ENCODE results near the gene CAPG.
"Not testable (repeated sequence)": the region's sequence is repeated elsewhere in the genome, so short reads cannot be mapped to it uniquely, and the experiment has no call there.

Gene CAPG

DNA sequence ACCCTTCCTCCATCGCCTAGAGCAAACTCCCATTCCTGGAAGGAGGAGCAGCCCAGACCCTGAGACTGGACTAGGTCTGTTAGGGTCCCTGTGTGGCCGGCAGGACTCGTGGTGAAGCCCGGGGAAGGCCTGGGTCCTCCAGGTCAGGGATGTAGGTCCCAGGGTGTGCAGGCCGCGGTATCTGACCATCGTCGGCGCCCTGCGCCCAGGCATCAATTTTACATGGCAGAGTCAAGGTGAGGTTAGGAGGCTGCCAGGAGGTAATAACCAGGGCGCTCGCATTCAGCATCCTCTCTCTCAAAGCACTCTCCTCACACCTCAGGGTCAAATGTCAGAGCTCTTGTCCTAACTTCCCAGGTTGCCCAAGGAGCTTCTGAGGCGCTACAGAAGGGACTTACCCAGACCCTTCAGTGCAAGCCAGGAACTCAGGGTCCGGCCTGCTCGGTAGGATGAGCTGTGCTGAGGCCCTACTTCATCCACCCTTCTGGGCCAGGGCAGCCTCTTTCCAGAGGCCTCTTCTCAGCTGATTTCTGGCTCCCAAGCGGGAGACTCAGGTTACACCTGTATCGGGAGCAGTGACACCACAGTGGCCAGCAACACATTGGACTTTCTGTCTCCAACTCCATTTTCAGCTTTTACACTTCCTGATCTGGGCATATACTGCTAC, 9.0 kb upstream of the CAPG start:
- DNase-seq = no peak

DNA sequence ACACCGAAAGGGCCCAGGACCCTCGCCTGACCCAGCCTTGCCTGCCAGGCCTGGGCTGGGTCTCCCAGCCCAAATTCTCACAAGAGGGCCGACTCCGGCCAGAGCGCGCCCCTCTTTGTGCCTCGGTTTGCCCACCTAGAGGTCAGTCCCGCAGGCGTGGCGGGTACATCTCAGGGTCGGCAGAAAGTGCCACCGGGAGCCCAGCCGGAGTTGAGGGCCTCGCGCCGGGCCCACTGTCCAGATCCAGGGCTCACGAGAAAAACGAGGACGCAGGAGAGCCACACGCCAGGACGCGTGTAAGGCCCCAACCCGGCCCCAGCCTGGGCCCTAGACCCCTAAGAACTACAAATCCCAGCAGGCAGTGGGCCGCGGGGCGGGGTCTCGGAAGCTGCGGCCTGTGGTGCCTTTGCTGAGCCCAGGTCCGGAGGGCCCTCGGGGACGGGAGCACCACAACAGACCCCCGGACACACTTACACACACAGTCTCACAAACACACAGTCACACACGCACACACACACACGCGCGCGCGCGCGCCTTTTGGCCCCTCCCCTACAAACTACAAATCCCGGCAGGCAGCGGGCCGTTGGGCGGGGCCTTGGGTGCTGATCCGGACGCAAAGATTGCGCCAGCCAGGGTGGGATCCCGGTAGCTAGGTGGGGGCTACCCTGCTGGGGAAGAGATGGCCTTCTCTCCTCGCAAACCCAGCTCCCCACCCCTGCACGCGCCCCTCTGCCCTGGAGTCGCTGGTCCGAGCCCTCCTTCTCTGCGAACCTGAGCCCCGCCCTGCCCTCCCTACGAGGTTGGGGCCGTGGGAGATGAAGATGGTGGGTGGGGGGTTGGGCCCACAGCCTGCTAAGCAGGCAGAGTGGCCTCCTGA, 8.2 kb upstream of the CAPG start, which contains the start of gene SH2D6:
SH2D6 (plus strand) TSS at position 583 of the 877 bp plus-strand sequence. CDS start 10,752 bp downstream, outside the sequence.
- DNase-seq = peak; percentile 85

DNA sequence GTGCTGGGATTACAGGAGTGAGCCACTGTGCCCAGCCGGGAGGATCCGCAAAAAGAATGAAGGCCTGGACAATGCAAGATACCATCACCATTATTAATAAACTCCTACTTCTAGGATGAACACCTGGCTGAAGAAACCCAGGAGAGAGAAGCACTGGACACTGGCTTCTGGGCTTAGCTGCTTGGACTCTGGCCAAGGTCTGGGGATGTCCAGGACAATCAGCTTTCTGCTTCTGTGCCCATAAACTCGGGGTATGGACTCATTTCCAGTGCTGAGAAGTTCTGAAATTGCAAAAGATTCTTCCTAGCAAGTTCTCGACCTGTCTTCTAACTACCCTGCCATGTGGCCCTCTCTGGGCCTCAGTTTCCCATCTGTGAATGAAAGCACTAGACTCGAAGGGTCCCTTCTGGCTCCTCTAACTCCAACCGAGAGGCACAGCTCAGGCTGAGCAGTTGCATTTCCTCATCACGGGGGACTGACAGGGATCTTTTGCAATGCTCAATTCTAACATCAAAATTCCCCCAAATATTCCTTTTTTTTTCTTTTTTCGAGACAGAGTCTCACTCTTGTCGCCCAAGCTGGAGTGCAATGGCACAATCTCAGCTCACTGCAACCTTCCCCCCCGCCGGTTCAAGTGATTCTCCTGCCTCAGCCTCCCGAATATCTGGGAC, 5.9 kb upstream of the CAPG start:
- no peak for DNase-seq

DNA sequence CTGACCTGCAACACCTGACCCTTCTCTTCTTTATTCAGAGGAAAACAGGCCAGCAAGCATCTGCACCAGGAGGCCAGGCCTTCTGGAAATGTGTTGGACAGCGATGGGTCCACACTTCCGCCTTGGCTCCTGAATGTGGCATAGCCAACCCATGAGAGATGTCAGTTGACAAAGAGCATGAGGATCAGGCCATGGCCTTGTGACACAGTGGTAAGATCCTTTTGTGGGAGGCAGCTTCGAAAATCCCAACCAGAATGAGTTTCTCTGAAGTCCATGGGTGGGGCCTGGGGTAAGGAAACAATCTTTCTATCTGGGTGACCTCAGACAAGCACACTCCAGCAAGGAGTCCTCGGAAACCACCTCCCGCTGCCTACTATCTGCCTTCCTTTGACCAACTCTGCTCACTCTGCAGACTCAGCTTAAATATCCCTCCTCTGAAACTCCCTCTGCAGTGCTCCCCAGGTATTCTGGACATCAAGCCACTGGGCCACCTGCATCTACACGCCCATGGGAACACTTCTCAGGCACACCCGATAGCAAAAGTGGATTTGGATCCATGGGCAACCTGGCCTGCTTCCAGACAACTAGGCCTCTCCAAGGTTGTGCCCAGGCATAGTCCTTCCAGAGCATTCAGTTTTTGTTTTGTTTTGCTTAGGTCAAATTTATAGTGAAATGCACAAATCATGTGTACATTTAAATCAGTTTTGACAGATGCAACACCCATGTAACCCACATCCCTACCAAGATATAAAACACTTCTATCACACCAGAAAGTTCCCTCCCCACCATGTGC, 4.8 kb upstream of the CAPG start:
- DNase-seq = no peak

DNA sequence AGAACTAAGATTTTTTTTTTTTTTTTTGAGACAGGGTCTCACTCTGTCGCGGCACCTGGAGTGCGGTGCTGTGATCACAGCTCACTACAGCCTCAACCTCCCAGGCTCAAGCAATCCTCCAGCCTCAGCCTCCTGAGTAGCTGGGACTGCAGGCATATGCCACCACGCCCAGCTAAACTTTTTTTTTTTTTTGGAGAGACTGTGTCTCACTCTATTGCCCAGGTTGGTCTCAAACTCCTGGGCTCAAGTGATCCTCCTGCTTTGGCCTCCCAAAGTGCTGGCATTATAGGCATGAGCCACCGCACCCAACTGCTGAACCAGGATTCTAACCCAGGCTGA, 4.2 kb upstream of the CAPG start:
- not testable (repeated sequence) for DNase-seq

DNA sequence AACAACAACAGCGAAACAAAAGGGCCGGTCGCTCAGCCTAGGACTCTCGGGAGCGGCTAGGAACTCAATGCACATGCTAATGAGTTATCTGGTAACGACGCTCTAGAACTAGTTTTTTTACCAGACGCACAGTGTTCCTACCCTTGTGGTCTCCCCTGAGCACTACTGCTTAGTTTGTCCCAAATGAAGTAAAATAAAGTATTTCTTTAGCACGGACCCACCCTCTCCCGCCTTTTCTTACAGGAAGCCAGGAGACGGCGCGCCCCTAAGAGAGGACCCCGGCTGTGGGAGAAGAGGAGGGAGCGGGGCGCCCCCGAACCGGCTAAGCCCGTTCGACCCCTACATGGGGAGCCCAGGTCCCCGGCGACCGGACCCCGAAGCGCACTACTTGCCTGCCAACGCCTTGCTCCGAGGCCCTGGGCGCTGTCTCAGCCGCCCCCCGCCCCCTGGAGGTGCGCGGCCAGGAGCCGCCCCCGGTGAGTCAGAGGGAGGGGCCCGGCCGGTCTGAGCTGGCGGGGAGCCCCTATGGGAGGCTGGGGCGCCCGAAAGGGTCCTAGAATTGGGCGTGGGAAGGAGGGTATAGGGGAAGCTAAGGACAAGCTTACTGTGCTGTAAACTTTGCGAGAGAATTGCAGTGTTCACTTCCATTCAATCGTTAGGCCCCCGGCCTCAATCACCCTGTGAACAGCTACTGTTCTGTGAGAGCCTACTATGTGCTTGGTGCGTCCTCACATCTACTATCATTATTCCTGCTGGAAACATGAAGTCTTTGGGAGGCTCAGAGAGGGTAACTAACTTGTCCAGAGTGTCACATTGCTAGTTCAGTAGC, 3.6 kb upstream of the CAPG start:
- DNase-seq = no peak

DNA sequence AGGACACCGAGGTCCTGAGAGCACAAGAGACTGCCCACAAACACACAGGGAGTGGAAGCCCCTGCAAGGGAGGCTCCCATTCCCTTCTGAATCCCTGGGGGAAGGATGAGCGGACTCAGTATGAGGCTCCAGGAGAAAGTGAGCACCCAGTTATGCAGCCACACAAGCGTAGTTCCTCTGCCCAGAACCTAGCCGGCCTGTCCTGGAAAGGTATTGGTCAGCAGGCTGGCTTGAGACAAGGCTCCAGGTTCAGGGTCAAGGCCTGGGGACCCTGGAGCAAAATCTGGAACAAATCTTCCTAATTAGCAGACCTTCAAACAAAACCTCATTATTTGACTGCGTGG, 1.2 kb upstream of the CAPG start:
- DNase-seq = no peak

DNA sequence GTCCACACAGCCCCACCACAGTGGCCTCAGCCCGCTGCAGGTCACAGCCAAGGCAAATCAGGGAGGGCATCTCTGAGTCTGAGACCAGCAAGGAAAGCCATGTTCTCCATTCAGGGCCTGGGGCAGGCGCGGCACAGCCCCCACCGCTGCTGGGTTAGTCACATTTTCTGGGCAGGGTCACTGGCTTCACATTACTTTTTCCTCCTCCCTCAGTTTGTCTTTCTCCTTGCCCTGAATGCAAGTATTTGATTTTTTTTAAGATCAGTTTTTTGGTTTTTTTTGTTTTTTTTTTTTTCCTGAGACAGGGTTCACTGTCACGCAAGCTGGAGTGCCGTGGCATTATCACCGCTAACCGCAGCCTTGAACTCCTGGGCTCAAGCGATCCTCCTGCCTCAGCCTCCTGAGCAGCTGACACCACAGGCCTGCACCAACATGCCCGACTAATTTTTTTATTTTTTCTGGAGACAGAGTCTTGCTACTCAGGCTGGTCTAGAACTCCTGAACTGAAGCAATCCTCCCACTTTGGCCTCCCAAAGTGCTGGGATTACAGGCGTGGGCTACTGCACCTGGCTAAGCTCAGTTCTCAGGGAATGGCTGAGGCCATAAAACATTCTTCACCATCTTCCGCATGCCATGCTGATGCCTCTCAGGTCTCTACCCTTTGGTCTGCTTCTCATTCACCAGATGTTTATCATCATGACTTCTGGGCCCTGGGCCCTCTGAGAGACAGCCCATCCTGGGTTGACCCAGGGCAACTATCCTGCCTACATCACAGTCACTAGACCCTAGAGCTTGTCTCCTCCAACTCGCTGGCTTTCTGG, 628 bp upstream of the CAPG start:
- no peak for DNase-seq

DNA sequence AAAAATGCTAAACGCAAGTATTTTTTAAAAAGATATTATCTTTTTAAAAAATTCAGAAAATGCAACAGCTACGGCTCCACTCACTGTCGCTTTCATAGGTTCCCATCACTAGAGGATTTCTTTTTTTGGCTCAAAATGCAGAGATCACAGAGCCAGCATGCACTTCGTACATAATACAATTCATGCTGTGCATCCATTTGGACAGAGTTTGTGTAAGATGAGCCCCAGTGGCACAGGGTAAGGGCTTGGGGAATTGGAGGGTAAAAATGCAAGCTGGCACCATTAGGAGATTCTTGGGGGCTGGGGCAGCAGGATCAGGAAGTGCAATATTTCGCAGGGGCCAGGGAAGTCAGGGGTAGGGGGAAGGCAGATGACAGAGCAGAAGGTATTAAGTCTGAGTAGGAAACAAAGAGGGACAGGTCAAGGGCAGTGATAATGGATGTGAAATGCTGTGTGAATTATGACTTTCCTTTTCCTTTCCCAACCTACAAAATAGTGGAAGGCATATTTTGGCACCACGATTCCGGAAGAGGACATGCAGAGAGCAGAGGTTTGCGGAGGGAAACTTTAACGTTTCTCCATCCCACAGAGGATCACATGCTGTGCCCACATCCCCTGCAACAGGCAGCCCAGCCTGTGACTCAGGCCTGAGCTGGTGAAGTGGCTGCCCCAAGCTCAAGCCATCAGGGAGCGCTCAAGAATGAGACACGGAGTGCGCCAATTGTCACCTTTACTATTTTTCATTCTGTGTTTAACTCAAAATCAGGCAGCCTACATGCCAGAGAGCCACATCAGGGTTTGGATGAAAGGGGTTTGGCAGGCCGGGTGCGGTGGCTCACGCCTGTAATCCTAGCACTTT, 4.7 kb downstream of the CAPG start:
- peak; percentile 71 for DNase-seq

DNA sequence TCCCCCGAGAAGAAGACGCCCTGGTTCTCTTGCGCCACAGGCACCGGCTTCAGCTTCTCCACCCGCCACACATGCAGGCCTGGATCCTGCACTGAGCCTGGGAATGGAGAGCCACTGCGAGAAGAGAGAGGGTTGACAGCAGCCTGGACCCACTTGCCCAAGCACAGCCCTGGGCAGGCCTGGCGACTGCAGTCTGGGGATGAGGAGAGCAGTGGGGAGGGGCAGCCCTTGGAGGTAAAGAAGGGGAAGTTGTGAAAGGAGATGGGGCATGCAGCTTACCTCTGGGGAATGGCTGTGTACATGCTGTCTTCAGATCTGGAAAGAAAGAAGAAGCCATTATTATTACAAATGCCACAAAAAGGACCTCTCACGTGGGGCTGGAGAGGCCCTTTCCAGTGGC, 8.3 kb downstream of the CAPG start:
- DNase-seq = no peak

DNA sequence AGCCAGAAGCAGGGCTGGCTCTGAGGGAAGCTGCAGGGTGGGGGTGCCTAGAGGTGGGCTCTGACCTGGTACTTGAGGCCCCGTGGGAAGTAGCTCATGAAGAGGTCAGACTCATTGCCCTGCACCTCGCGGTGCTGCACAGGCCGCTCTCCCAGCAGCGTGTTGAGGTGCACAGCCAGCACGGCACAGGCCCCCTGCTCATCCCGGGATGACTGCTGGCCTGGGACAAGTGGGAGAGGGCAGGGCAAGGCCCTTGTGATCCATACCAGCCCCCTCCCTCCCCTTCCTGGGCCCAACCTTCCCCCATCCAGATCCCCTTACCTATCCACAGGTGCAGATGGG, 8.7 kb downstream of the CAPG start:
- no peak for DNase-seq

DNA sequence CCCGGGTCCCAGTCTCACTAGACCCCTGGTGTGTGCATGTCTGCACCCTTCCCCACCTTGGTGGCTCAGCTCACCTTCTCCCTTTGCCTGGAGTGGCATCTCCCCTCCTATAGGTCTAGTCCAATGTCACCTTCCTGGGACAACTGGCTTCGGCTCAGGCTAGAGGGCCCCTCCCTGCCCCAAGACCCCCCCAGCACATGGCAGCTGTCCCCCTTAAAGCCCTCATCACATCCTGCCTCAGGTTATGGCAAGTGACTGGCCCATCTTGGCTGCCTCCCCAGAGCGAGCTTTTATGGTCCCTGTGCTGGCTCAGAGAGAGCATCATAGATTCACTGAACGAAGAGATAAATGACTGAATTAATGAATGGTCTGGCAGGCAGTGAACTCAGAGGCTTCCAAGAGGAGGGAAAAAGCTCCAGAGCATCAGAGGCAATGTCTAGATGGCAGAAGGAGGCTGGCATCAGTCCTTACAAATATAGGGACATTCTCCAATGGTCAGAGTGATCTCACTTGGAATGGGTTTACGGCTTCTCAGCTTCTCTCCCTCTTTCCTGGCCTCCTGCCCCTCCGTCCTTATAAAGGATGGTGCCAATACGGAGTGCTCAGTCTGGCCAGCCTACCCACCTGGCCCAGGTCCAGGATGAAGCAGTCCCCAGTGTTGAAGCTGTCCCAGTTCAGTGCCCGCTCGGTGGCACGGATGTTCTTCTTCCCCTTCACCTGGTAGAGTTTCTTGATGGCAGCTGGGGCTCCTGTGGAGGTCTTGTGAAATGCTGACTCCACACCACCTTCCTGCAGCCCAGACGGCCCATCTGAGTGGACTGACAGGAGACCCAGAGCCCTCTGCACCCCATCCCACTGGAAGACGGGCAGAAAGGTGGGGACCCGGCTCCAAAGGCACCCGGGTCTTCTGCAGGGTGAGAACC, 9.4 kb downstream of the CAPG start:
- no peak for DNase-seq

DNA sequence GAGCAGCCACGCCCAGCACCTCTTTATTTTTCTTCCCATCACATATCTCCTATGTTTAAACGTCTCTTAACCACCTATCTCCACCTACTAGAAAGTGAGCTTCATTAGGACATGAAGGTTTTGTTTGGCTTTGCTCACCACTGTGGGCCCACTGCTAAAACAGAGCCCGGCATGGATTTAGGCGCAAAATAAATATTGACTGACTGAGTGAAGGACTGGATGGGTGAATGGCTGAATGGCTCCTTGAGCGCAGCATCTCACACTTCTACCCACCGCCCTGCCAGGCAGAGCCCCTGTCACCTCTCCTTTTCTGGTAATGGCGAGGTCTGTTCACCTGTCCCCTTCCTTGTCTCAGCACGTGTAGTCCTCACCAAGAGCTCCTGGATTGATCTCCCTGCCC, 10.1 kb downstream of the CAPG start:
- DNase-seq = no peak

DNA sequence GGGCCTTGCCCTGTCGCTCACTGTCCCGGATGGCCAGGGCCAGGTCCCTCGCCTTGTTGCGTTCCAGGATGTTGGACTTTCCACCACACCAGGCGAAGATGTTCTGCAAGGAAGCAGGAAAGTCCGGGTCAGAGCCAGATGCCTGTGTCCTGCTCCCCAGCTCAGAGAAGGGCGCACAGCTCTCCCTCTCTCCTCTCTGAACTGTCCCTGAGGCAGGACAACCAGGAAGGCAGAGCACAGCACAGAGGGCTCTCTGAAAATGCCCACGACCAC, 11.0 kb downstream of the CAPG start:
- DNase-seq = no peak

DNA sequence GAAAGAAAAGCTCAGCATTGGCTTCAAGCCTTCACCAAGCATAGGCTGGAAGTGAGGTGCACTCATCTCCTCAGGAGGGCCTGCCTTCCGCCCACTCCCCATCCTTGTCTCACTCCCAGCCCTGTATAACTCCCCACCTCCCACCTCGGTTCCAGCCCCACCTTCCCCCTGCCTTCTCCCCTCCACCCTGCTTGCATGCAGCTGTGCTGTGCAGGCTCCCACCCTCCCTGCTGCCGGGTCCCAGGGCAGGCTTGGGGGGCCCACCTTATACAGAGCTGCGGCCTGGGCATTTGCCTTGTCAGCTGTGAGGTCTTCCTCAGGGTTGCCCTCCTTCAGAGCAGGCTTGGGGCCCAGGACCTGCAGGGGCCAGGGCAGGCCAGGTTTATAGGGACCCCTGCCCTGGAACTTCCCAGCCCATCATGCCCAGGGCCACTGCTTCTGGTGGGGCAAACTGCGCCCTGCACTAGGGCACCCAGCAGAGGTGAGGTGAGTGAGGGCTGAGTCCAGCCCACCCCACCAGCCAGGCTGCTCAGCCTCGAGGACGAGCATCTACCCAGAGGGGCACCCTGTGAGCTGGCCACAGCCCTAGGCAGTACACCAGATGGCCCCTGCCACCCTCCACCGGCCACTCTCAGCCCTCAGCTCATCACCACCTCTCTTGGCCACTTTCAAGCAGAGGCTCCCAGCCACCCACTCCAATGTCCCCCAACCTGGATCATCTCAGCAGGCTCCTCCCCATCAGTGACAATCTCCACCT, 11.6 kb downstream of the CAPG start:
- no peak for DNase-seq

DNA sequence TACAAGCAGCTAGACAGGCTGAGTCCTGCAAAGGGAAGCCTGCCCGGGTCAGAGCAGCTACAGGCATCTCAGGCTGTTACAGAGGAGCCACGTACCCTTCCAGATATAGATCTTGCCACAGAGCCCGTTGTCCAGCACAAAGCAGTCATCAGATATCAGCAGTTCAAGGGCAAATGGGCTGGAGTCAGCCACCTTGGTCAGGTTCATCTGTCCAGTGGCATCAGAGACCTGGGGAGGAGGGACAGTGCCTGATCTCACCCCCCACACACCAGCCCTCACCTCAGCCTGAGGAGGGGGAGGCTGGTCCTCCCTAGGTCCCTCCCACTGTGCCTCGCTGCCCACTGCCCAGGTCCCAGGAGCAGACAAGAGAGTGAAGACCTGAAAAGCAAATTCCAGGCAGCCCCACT, 12.2 kb downstream of the CAPG start:
- DNase-seq = no peak

DNA sequence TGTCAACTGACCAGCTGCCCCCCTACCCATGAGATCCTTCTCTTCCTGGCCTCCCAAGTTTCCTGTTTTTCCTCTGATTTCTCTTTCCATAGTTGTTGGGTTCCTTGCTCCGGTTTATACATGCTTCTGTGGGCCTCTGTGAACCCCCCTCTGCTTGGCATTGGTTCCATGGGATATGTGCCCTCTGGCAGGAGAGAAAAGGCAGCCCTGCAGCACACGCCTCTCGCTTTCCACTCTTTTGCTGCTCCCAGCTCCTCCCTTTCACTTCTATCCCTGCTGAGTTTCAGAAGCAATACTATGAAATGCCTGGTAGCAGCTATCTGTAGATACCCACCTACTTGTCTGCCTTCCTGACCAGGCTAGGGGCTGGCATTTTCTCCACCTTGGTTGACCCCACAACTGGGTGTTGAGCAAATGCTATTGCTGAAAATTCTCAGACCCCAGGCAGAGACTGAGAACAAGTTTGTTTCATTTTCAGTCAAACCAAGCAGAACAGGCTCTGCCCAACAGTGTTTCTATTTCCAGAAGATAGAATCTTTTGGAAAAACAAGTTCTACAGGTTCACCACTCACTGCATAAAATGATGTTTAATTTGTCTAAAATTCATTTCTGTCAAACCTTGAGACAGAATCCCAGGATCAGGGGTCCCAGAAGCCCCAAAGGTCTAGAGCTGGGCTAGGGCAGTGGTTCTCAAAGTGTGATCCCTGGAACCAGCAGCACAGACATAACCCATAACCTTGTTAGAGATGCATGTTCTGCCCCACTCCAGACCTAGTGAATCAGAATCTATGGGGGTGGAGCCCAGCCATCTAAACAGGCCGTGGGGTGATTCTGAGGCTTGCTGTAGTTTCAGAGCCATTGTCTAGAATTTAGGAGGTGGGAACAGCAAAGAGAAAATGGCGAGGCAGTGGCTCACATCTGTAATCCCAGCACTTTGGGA, 13.4 kb downstream of the CAPG start:
- no peak for DNase-seq

Measured in stimulated activated CD4-positive, alpha-beta T cell treated with anti-CD3 and anti-CD28 coated beads, Interleukin-4, amount 100 ng/mL, for 24 hours (primary cell).